ENCODE results near the gene FBXO47.
"Not testable (repeated sequence)": the region's sequence is repeated elsewhere in the genome, so short reads cannot be mapped to it uniquely, and the experiment has no call there.

The FBXO47 gene

DNA sequence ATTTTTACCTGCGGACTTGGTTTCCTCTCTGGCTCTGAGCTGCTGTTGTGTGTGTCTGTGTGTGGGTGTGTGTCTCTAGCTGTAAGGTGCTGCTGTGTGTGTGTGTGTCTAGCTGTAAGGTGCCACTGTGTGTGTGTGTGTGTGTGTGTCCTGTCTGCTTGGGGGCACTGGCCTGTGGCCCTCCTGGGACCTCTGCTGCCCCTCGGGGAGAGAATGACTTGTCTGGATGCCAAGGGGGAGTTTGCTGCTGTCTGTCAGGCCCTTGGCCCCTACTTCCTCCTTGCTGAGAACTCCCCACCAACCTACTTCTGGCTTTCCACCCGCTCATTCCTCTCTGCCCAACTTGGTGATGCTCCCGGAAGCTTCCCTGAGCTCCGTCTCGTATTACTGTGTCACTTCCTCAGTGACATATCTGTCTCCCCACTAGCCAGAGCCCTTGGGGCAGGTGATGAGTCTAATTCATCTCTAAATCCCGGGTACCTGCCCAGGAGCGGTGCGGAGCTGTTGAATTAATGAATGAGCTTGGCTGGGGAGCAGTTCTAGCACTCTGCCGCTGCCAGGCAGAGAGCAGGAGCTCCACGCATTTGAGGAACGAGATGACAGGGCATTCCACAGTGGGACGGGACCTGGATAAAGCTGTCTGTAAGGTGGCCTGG lies 45.3 kb downstream of the FBXO47 start:
- no peak for FAIRE-seq

GRCh38 chr17:38920374-38921291 lies 46.6 kb downstream of the FBXO47 start:
- FAIRE-seq, result no peak

DNA sequence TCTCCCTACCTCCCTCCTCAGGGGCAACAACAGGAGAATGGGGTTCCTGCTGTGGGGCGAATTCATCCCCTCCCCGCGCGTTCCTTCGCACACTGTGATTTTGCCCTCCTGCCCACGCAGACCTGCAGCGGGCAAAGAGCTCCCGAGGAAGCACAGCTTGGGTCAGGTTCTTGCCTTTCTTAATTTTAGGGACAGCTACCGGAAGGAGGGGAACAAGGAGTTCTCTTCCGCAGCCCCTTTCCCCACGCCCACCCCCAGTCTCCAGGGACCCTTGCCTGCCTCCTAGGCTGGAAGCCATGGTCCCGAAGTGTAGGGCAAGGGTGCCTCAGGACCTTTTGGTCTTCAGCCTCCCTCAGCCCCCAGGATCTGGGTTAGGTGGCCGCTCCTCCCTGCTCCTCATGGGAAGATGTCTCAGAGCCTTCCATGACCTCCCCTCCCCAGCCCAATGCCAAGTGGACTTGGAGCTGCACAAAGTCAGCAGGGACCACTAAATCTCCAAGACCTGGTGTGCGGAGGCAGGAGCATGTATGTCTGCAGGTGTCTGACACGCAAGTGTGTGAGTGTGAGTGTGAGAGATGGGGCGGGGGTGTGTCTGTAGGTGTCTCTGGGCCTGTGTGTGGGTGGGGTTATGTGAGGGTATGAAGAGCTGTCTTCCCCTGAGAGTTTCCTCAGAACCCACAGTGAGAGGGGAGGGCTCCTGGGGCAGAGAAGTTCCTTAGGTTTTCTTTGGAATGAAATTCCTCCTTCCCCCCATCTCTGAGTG lies 47.7 kb downstream of the FBXO47 start:
- no peak for FAIRE-seq

DNA sequence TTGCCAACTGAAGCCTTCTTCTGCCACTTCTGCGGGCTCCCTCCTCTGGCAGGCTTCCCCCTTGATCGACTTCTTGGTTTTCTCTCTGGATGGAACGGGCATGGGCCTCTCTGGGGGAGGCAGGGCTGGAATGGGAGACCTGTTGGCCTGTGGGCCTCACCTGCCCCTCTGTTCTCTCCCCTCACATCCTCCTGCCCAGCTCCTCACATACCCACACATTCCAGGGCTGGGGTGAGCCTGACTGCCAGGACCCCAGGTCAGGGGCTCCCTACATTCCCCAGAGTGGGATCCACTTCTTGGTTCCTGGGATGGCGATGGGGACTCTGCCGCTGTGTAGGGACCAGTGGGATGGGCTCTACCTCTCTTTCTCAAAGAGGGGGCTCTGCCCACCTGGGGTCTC lies 48.3 kb downstream of the FBXO47 start:
- no peak for FAIRE-seq

DNA sequence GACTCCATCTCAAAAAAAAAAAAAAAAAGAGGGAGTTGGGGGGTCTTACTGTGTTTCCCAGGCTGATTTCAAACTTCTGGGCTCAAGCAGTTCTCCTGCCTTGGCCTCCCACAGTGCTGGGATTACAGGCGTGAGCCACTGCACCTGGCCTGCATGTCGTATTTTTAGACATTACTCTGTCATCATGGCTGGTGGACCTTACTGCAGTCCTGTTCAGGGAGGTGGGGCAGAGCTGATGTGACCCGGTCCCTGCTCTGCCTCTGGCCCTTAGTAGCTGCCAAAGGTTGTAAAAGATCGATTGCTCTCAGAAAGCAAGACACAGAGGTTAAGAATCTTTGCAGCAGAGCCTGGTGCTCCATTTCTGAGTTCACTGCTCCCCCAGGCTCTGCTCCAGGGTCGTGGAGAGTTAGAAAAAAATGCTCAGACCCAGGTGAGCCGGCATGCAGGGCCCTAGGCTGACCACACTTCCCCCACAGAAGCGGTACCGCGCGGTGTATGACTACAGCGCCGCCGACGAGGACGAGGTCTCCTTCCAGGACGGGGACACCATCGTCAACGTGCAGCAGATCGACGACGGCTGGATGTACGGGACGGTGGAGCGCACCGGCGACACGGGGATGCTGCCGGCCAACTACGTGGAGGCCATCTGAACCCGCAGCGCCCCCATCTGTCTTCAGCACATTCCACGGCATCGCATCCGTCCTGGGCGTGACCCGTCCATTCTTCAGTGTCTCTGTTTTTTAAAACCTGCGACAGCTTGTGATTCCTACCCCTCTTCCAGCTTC lies 48.9 kb downstream of the FBXO47 start:
- FAIRE-seq, result no peak

DNA sequence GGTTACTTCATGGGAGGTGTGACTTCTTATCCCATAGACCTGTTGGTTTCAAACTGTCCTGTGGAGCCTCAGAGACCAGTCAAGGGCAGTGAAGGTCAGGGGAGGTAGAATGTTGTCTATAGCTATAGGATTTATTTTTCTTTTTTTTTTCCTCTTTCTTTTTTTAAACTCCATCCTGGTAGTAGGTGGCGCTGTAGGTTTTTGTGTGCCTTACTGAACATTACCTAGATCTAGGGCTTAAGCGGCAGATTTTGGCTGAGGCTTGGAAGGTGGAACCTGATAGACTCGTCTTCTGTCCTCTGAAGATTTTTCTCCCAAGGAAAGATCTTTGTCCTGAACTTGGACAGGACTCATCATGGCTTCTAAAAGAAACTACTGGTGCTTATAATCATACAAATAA lies 49.9 kb downstream of the FBXO47 start:
- peak; percentile 97 for FAIRE-seq

GRCh38 chr17:38916771-38917170 lies 50.4 kb downstream of the FBXO47 start:
- no peak for FAIRE-seq

DNA sequence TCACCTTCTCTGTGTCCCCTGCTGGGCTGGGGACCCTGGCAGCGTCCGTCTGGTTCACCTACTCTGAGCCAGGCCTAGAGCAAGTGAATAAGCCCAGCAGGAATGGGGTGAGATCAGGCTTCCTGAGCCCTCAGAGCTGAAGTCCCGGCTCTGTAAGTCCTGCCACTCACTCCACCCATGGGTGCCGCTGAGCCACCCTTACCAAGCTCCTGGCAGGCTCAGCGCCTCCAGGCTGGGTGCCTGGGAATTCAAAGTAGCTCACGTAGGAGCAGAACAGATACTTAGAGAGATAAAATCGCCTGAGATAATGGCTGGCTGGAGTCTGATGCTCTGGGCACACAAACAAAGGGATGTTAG lies 51.6 kb downstream of the FBXO47 start:
- FAIRE-seq, result no peak

- no peak for FAIRE-seq
Measured at GRCh38 chr17:38914741-38915638, 52.2 kb downstream of the FBXO47 start.

DNA sequence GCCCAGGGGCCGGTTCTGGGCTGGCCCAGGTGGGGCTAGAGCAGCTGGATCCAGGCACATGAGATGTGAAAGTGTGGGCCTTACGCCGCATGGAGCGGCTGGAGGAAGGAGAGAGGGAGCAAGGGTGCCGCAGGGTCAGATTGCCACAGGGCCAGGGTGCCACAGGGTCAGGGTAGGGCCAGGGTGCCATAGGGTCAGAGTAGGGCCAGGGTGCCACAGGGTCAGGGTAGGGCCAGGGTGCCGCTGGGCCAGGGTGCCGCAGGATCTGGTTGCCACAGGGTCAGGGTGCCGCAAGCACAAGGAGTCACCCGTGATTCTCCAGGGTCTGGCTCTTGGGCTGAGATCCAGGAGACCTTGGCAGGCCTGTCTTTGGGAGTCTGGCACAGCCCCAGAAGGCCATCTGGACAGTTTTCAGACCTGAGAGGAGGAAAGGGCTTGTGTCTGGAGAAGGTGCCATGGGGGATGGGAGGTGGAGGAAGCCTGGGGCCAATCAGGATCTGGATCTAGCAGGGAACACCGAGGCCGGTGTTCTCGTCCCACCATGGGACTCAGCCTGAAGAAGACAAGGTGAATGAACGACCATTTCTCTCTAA lies 54.9 kb downstream of the FBXO47 start:
- no peak for FAIRE-seq

DNA sequence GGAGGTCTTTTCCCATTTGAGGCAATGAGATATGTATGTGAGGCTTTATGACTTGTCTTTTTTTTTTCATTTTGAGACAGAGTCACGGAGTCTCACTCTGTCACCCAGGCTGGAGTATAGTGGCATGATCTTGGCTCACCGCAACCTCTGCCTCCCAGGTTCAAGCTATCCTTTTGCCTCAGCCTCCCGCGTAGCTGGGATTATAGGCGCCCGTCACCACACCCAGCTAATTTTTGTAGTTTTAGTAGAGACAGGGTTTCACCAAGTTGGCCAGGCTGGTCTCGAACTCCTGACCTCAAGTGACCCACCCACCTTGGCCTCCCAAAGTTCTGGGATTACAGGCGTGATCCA lies 55.5 kb downstream of the FBXO47 start:
- not testable (repeated sequence) for FAIRE-seq

DNA sequence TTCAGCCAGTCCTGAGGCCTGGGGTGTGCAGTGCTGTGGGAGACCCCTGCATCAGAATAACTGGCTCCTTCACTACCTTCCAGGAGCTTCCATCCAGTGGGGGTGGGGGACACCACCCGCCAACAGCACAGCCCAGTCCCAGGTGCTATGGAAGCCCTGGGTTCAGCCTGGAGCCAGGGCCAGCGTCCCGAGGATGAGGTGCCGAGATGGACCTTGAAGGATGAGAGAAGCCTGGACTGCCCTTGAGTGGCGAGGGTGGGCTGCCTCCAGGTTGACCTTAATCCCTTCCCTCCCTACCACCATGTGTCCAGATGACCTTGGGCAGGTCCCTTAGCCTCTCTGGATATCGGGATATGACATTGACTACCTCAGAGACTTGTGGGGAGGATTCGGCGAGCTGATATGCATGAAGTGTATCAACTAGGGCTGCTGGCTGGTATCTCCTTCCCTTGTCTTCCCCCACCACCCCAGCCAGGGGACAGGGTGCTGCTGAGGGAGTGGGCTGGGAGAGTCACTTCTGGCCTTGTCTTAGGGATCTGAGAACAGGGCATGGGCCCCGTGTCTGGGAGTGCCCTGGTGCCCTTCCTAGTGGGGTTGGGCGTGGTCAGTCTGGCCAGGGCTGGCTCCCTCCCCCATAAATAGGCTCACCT lies 56.0 kb downstream of the FBXO47 start:
- no peak for FAIRE-seq

- FAIRE-seq, result no peak
Measured at GRCh38 chr17:38910325-38910724, 56.9 kb downstream of the FBXO47 start.

DNA sequence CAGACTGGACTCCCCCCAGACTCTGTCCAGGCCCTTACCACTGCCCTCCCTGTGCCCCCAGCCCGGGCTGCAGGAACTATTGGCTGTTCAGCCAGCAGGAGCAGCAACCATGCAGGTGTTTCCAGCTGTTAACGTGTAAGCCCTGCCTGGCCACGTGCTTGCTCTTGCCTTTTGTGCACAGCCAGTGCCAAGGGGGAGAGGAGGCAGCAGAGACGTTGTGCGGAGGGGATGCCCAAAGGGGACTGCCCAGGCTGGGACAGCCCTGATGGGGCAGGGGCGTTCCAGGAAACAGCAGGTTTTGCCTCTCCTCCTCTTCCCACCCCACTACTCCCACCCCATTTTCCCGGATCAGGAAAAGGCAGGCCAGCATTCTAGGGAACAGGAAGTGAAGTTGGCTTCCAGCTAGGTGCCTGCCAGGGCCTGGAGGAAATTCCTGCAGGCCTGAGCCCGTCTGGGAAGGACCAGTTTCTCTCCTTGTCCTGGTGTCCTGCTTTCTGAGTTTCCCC lies 58.5 kb downstream of the FBXO47 start:
- no peak for FAIRE-seq

DNA sequence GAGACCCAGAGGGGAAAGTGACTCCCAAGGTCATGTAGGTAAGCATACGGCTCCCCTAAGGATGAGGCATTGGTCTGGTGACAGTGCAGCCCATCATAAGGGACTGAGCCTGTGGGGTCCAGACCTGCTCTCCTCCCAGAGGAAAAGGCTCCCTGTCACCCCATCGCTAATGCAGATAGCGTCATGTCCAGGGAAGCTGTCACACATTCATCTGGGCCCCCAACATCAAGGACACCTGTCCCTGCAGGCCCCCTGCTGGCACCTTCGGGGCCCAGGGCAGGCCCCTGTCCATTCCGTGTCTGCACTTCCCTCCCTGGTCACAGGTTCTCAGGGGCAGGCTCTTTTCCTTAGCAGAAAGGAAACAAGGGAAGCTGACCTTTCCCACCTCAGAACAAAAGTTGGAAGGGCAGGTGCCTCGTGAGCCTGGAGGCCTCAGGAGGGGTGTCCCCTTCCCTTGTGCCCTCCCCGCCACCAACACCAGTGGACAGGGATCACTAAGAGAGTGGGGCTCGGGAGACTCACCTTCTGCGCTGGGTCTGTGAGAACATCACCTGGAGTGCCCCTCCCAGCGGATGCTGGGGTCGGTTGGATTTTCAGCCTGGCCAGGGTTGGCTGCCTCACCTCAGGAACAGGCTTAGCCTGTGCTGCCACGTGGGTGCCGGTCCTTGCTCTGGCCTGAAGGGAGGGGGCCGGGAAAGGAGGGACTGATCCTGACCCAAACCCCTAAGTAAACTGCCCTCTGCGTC lies 59.1 kb downstream of the FBXO47 start:
- FAIRE-seq, result no peak

DNA sequence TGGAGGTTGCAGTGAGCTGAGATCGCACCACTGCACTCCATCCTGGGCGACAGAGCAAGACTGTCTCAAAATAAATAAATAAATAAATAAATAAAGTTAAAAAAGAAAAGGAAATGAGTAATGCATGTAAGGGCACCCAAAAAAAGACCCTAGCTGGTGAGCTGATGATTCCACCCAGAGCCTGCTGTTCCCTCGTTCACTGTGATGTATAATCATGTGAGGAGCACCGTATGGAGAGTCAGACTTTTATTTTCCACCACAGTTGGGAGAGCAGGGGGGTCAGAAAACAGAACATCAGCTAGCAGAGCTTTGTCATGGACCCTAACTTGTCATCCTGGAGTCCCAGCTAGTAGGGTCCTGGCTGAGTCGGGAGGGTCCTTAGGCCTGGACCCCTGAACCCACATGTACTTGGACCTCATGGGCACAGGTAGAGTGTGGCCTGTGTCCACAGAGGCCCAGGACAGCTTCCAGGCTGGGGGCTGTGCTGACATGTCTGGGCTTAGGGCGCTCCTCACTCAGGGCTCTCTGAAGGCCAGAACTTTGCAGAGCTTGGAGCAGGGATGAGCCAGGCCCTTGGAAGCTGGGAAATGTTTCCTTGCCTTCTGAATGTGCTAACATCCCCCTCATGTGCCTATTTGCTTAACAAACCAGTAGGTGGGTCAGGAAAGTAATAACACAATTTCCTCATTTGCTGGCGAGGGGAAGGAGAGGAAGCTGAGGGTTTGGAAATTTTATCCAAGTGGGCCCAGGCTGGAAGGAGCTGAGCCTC lies 60.6 kb downstream of the FBXO47 start:
- FAIRE-seq, result peak; percentile 23

DNA sequence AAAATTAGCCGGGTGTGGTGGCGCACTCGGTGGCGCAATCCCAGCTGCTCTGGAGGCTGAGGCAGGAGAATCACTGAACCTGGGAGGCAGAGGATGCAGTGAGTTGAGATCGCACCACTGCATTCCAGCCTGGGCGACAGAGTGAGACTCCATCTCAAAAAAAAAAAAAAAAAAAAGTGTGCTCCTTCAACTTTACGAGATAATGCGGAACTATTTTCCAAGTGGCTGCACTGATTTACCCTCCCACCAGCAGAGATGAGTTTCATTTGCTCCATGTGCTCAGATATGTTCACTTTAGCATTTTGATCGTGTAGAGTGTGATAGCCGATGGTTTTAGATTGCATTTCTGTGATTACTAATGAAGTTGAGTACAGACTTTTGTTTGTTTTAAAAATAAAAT lies 61.8 kb downstream of the FBXO47 start:
- no peak for FAIRE-seq

GRCh38 chr17:38904892-38905291 lies 62.3 kb downstream of the FBXO47 start:
- no peak for FAIRE-seq

DNA sequence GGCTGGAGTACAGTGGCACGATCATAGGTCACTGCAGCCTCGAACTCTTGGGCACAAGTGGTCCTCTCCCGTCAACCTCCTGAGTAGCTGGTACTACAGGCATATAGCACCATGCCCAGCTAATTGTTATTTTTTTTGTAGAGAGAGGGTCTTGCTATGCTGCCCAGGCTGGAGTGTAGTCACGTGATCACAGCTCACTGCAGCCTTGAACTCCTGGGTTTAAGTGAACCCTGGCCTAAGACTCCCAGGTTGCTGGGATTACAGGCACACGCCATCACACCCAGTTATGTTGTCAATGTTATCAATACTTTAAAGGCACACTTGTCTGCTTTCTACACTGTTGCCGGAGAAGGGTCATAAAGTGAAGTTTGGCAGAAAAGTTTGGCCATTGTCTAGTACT lies 63.8 kb downstream of the FBXO47 start:
- no peak for FAIRE-seq

Measured in G401.6 (cell line).